Smooth muscle cell of the brain vasculature (primary cell): ENCODE measurements around the gene PTGR1.

Source experiments
- DNase-seq: peaks from one replicate; pipeline ENCODE4 v3.0.0-alpha.2; 2012; ENCODE audit warnings: low read depth, low spot score

PTGR1 gene

DNA sequence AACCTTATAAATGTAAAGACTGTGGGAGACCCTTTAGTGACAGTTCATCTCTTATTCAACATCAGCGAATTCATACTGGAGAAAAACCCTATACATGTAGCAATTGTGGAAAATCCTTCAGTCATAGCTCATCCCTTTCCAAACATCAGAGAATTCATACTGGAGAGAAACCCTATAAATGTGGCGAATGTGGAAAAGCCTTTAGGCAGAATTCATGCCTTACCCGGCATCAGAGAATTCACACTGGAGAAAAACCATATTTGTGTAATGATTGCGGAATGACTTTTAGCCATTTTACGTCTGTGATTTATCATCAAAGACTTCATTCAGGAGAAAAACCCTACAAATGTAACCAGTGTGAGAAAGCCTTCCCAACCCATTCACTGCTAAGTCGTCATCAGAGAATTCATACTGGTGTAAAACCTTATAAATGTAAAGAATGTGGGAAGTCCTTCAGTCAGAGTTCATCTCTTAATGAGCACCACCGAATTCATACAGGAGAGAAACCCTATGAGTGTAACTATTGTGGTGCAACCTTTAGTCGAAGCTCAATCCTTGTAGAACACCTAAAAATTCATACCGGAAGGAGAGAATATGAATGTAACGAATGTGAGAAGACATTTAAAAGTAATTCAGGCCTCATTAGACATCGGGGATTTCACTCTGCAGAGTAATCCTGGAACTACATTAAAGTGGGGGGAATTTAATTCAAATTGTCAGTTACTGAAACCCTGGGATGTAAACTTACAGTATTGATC lies 56.8 kb downstream of the PTGR1 start:
- no peak for DNase-seq

GRCh38 chr9:111533099-111533790 lies 66.2 kb downstream of the PTGR1 start:
- DNase-seq: no peak

GRCh38 chr9:111531716-111532115 lies 67.7 kb downstream of the PTGR1 start:
- no peak for DNase-seq

DNA sequence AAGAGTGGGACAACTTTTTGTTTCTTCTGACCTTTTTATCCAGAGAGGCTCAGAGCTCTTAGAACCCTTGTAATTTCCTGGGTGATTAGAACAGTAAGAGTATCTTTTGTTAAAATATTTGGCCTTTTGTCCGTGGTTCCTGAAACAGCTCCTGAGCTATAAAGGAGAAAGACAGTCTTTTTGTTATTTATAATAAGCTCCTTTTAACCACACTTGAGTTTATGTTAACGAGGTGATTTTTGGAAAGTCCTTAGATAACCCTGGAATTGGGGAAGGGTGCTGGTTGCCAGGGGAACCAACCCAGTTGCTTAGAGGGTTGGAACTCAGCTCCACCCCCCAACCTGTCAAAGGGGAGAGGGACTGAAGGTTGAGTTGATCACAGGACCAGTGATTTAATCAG lies 69.7 kb downstream of the PTGR1 start:
- DNase-seq: no peak

- DNase-seq: no peak
Observed at GRCh38 chr9:111527347-111527746, 72.1 kb downstream of the PTGR1 start.

DNA sequence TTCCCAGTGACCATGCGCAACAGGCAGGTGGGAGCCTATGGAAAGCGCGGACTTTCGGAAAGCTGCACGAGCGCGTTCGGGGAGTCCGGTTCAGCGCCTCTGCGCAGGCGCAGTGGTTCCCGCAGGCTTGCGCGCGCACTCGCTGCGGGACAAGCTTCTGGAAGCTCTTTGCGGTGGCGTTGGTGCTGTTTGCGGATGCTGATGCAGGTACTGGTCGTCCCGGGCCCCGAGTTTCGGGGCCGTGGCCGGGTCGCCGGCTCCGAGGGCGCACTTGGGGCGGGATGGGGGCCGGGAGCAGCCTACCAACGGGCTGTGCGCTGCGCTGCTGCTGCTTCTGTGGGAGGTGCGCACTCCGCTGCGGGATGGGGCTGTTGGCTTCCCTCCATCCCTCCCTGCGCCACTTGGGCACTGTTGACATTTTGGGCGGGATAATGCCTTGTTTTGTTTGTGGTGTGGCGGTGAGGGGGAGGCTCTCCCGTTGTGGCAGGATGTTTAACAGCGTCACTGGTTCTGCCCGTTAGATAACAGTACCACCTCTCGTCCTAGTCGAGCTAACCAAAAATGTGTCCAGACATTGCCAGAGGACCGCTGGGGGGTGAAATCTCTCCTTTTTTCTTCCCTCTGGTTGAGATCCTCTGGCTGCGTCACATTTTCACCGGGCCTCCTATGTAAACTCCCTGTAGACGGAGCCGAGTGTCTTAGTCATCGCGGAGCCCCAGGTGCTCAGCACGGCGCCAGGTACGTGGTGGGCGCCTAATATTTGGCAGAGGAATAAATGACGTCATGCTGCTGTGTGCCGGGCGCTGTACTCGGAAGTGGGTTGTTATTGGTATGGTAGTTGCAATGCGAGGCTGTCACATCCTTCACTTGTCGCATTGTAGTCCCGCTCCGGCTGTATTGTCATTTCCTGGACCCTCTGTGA lies 74.1 kb downstream of the PTGR1 start, which contains the start of gene ZNF483:
TSS of gene ZNF483 (plus strand) at position 124 of the 922 bp plus-strand sequence. CDS start 2,217 bp downstream, outside the sequence.
- DNase-seq: peak; percentile 36

DNA sequence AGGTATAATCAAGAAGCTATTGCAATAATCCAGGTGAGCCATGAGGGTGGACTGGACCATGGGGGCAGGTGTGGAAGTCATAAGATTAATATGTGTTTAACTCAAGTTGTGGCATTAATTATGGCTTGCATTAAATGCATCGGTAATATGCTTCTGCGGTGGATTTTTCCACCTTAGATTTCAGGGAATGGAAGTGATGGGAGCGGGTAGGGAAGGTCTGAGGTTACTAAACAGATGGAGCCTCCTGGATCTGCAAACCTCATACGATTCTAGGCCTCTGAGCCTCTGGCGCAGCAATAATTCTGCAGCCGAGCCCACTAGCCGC lies 74.8 kb downstream of the PTGR1 start:
- no peak for DNase-seq

DNA sequence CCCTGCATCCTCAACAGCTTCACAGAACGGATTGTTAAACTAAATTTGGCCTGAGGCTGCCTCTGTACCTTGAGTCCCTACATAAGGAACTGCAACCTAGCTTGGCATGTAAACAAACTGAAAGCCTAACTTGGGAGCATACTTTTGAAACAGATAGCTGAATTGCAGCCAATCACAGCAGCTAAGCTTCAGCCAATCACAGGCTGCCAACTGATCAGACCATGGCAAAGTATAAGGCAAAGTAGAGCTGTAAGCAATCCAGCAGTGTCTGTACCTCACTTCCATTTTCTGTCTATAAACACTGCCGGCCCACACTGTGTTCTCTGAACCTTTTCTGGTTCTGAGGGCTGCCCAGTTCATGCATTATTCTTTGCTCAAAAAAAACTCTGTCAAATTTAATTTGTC lies 83.4 kb downstream of the PTGR1 start:
- no peak for DNase-seq

DNA sequence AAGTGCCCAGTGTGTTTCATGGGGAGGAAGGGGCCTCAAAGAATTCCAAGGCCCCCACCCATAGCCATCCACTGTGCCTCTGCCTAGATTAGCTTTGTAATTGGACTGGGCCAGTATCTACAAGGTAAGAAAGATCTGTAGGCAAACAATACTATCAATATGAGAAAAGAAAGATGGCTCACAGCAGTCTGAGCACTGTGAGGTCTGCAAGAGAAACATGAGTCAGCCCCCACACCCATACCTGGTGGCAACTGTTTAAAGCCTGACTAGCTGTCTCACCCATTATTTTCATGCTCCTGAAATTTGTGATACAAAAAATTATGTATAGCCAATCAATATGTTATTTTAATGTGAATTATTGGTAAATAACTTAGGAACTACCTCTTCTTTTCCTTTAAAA lies 84.5 kb downstream of the PTGR1 start:
- no peak for DNase-seq
